ENCODE data around the gene DGCR6L.
"Not testable (repeated sequence)": the region's sequence is repeated elsewhere in the genome, so short reads cannot be mapped to it uniquely, and the experiment has no call there.

The DGCR6L gene

GRCh38 chr22:20325996-20326395 is 6.1 kb upstream of the DGCR6L start:
- not testable (repeated sequence) for DNase-seq (ENCODE audit: low read depth in 2 of 2)

GRCh38 chr22:20324139-20324516 is 4.3 kb upstream of the DGCR6L start:
- DNase-seq (ENCODE audit: low read depth in 2 of 2): no peak

- not testable (repeated sequence) for DNase-seq (ENCODE audit: low read depth in 2 of 2)
Observed at GRCh38 chr22:20321552-20322211, 1.8 kb upstream of the DGCR6L start.

- not testable (repeated sequence) for DNase-seq (ENCODE audit: low read depth in 2 of 2)
Observed at GRCh38 chr22:20320659-20321551, 1.0 kb upstream of the DGCR6L start.

- no peak for DNase-seq (ENCODE audit: low read depth in 2 of 2)
Observed at GRCh38 chr22:20319041-20319744, 667 bp downstream of the DGCR6L start.

GRCh38 chr22:20318043-20318688 is 1.7 kb downstream of the DGCR6L start:
- DNase-seq (ENCODE audit: low read depth in 2 of 2): not testable (repeated sequence)

GRCh38 chr22:20317402-20318042 is 2.3 kb downstream of the DGCR6L start:
- DNase-seq (ENCODE audit: low read depth in 2 of 2): not testable (repeated sequence)

GRCh38 chr22:20316844-20317401 is 2.9 kb downstream of the DGCR6L start:
- DNase-seq (ENCODE audit: low read depth in 2 of 2): no peak

GRCh38 chr22:20316217-20316843 is 3.5 kb downstream of the DGCR6L start:
- no peak for DNase-seq (ENCODE audit: low read depth in 2 of 2)

- DNase-seq (ENCODE audit: low read depth in 2 of 2): no peak
Observed at GRCh38 chr22:20315337-20316216, 4.3 kb downstream of the DGCR6L start.

- DNase-seq (ENCODE audit: low read depth in 2 of 2): not testable (repeated sequence)
Observed at GRCh38 chr22:20314741-20315336, 5.0 kb downstream of the DGCR6L start.

- not testable (repeated sequence) for DNase-seq (ENCODE audit: low read depth in 2 of 2)
Observed at GRCh38 chr22:20314206-20314605, 5.7 kb downstream of the DGCR6L start.

GRCh38 chr22:20313306-20314077 is 6.4 kb downstream of the DGCR6L start:
- DNase-seq (ENCODE audit: low read depth in 2 of 2): not testable (repeated sequence)

GRCh38 chr22:20312396-20313191 is 7.3 kb downstream of the DGCR6L start:
- DNase-seq (ENCODE audit: low read depth in 2 of 2): no peak

- DNase-seq (ENCODE audit: low read depth in 2 of 2): not testable (repeated sequence)
Observed at GRCh38 chr22:20311249-20312062, 8.4 kb downstream of the DGCR6L start.

GRCh38 chr22:20310773-20311172 is 9.1 kb downstream of the DGCR6L start:
- DNase-seq (ENCODE audit: low read depth in 2 of 2): not testable (repeated sequence)

GRCh38 chr22:20310180-20310579 is 9.7 kb downstream of the DGCR6L start:
- not testable (repeated sequence) for DNase-seq (ENCODE audit: low read depth in 2 of 2)

Measured in stimulated activated CD8-positive, alpha-beta memory T cell treated with anti-CD3 and anti-CD28 coated beads, Interleukin-7, amount 100 ng/mL, for 1 hour (primary cell).